ENCODE data around the gene HK2.
"Not testable (repeated sequence)": the region's sequence is repeated elsewhere in the genome, so short reads cannot be mapped to it uniquely, and the experiment has no call there.

Gene HK2

DNA sequence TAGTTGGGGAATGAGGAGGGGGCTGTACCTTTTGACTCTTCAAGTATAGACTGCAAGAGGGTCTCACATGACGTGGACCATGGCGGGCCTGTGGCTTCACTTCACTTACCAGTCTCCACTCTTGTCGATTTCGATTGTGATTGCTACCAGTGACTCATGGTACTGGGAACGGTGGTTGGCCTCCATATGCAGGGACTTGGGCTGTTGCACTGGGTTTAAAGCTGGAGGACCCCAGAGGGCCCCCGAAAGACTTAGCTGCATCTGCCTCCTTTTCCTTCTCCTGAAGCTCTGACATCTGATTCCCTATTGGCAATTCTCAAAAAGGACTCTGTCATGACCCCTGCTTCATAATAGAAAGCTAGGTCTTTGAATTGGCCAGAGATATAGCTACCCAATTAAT is 43.4 kb downstream of the HK2 start:
- no peak for DNase-seq (ENCODE audit: low spot score)

DNA sequence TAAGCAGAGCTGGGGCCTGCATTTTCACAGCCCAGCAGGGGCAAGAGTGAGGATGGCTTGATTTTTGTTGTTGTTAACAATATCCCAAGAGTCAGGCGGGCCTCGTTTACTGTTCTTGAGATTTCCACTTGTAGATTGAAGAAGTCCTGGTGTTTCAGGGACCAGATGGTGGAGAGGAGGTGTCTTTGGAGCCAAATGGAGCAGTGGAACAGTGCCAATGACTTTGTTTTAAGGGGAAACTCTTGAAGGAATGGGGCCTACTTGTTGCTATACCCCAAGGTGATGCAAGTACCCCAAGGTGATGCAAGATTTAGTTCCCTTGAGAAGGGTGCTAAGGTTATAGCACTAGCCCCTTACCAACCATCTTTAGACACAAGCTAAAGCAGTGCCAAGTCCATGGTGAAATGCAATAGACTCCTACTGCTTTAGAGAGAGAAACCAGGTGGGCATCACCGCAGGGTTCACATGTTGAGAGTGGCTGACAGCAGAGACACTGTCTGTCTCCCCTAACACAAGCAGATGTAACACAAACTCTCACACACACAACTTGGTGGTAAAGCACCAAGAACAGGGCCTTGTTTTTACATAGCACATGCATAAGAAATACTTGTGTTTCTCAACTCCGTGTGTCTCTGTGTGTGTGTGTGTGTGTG is 44.0 kb downstream of the HK2 start:
- DNase-seq (ENCODE audit: low spot score): no peak

DNA sequence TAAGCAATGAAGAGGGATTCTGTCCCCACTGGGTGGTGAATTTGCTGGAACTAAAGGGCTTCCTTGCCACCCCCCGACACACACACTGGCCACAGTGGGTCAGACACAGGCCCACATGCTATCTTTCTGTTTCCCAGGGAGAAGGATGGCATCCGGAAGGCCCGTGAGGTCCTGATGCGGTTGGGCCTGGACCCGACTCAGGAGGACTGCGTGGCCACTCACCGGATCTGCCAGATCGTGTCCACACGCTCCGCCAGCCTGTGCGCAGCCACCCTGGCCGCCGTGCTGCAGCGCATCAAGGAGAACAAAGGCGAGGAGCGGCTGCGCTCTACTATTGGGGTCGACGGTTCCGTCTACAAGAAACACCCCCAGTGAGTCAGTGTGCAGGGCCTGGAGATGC is 44.6 kb downstream of the HK2 start:
- DNase-seq (ENCODE audit: low spot score): no peak

DNA sequence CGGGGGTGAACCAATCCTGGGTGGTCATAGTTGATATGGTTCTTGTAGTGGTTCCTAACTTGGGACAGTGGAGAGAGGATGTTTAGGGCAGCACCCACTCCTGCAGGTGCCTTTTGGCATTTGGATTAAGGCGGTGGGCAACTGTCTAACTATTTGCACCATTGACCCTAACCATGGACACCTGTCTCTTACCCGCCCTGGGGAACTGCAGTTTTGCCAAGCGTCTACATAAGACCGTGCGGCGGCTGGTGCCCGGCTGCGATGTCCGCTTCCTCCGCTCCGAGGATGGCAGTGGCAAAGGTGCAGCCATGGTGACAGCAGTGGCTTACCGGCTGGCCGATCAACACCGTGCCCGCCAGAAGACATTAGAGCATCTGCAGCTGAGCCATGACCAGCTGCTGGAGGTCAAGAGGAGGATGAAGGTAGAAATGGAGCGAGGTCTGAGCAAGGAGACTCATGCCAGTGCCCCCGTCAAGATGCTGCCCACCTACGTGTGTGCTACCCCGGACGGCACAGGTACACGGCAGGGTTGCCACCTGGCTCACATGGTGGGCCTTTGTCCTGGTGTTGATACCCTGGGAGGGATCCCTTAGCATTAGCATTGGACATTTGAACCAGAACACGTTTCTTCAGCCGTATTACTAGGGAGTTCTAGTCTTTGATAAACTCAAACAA is 46.3 kb downstream of the HK2 start:
- no peak for DNase-seq (ENCODE audit: low spot score)

DNA sequence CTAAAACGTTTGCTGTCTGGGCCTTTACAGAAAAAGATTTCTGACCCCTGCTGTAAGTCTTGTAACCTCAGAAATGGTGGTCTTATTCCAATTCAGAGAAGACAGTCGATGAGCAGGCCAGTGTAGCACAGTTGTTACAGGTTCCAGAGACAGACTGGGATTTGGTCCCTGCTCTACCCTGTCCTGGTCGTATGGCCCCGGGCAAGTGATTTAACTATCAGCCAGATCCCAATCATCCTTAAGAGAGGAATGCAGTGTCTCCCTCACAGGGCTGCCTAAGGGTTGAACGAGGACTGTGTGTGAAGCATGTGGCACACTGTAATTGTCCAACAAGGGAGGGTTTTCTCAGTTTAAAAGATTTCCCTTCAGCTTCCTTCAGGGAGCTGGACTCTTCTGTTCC is 47.2 kb downstream of the HK2 start:
- DNase-seq (ENCODE audit: low spot score): no peak

DNA sequence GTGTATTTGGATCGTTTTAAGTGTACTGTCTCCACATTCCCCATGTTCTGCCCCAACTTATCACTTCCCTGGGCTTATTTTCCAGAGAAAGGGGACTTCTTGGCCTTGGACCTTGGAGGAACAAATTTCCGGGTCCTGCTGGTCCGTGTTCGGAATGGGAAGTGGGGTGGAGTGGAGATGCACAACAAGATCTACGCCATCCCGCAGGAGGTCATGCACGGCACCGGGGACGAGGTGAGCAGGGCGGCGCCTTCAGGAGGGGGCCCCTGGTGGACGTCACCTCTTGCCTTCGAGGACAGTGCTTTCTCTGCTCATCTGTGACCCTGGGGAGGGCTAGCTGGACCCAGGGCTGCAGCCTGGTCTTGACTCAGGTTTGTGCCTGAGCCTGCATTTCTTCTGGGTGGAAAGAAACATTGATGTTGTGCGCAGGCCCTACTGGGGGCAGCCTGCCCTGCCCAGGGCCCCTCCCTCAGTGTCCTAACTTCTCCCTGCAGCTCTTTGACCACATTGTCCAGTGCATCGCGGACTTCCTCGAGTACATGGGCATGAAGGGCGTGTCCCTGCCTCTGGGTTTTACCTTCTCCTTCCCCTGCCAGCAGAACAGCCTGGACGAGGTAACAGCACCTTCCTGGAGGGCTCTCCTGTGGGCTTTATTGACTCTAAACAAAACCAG is 47.8 kb downstream of the HK2 start:
- no peak for DNase-seq (ENCODE audit: low spot score)

DNA sequence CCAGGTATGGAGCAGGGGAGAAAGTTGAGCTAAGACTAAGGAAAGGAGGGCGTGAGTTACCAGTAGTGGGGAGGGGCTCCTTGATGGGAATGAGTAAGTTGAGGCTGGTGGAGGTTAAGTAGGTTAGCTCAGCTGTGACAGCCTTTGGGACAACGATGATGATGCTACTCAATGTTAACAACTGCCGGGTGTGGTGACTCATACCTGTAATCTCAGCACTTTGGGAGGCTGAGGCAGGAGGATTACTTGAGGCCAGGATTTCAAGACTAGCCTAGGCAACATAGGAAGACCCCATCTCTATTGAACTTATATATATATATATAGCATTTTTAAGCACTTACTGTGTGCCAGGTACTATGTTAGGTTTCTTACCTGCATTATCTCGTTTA is 48.4 kb downstream of the HK2 start:
- DNase-seq (ENCODE audit: low spot score): no peak

DNA sequence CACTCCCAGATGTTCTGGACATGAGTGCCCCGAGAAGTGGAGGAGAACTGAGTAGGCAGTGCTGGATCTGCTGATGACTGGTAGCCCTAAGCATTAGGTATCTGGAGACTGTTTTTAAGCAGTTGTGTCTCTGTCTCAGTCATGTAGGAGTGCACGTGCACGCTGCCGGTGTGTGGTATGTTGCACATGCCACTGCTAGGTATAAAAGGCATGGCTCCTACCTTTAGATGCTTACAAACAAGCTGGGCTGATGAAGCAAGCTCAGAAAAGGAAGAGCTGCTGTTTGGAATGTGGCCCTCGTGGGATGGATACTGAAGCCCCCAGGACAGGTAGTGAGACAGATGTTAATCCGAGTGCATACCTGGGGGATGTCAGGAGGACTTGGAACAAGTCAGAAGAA is 49.1 kb downstream of the HK2 start:
- DNase-seq (ENCODE audit: low spot score): no peak

DNA sequence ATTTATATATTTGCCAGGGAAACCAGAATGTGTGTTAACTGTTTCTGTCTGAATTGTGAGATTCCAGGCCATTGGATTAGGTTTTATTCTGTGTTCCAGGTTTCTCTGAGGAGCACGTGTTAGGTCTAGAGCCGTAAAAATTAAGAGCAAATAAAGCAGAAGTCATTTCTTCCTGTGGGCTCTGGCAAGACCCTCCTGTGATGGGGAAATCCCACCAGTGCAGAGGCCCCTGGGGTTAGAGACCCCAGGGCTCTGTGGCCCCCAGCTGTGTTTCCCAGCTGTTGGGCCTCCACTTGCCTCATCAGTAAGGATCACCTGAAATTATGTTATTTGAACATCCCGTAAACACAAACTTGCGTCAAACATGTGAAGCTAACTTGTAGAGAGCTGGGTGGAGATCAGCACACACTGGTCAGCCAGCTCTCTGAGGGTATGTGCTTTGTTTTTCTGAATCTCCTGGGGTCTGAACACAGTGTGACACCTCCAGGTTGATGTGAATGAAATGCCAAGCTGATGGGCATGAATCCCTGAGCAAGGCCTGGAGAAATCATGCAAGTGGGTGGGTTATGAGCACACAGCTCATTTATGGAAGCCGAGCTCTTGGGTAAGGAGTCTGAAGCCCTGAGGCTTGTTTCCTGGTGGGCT is 50.3 kb downstream of the HK2 start:
- DNase-seq (ENCODE audit: low spot score): no peak

DNA sequence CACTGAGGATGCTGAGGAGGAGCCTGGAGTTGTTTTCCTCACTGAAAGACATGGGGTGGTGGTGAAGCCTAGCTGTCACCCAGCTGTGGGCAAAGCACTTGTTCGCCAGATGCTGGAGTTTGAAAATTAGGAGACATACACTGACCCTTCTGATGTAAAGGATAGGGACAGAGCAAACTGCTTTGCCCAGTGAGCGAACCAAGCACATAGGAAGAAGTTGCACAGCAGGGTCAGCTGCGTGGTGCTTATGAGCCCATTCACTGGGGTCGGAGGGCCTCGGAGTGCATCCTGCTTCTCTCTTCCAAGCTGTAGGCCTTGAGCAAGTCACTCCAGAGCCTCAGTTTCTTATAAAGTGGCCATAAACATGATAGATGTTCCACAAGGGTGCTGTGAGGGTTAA is 50.9 kb downstream of the HK2 start:
- no peak for DNase-seq (ENCODE audit: low spot score)

DNA sequence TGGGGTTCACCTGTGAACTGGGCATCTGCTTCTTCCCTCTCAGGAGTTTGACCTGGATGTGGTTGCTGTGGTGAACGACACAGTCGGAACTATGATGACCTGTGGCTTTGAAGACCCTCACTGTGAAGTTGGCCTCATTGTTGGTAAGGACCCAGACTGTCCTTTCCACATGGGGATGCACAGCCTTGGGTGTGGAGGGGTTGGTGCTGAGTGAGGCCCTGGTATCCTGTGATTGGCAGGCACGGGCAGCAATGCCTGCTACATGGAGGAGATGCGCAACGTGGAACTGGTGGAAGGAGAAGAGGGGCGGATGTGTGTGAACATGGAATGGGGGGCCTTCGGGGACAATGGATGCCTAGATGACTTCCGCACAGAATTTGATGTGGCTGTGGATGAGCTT is 52.3 kb downstream of the HK2 start:
- no peak for DNase-seq (ENCODE audit: low spot score)

DNA sequence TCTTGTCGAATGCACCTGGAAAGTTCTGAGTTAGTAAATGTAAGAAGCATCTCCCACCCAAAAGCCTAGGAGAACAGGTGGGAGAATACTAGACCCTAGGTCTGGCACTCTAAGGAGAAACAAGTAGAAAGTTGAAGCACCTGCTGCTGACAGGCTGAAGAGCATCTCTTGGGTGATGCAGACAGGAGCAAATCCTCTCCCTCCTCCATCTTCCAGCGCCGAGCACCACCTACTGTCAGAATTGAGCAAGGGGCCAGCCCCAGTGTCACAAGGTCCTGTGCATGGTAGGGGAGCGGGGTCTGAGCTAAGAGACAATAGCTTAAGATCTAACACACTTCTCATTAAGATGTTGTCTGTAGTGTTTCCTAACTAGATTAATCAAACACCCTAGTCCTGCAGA is 52.9 kb downstream of the HK2 start:
- DNase-seq (ENCODE audit: low spot score): no peak

DNA sequence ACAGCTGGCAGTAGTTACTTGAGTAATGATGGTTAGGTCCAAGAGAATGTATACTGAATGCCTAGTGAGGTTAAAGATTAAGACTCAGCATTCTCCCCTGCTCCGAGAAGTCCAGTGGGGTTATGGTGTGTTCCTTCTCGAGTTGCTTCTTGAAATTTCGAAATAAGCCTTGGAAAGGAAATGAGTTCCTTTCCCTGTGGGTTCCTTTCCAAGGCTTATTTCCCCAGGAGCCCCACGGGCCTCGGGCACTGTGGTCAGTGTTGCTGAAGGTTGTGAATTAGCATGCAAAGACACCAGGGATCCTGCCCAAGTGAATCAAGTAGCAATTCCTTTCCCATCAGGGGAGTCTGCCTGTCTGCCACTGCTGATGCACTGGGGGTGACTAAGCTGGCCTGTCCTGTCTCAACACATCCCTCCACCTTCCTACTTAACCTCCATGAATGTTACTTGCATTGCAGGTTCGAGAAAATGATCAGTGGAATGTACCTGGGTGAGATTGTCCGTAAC is 53.6 kb downstream of the HK2 start:
- no peak for DNase-seq (ENCODE audit: low spot score)

DNA sequence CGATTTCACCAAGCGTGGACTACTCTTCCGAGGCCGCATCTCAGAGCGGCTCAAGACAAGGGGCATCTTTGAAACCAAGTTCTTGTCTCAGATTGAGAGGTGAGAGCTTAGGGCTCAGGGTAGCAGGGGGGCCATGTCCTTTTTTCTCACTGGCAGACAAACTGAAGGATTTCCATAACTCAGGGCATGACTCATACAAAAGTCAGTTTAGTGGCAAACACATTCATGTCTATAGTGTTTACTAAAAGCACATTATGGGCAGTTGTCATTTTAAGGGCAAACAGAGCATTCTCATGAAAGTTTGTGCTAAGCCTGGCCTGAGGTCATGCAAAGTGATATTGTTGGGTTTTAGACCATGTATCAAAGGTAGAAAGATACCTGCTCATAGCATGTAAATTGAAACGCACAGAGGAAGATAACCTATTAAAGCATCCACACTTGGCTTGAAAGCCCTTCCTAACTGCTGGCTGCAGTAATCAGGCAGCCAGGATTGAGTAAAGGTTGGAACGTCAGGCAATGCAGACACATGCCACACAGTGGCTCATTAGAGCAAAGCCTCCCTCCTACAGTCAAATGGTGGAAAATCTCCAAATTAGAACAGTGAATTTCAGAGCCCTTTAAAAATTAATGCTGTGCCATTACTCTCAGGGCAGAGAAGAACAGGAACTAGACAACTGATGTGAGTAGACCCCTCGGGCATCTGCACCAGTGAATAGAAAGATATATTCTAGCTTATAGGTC is 54.2 kb downstream of the HK2 start:
- DNase-seq (ENCODE audit: low spot score): no peak

DNA sequence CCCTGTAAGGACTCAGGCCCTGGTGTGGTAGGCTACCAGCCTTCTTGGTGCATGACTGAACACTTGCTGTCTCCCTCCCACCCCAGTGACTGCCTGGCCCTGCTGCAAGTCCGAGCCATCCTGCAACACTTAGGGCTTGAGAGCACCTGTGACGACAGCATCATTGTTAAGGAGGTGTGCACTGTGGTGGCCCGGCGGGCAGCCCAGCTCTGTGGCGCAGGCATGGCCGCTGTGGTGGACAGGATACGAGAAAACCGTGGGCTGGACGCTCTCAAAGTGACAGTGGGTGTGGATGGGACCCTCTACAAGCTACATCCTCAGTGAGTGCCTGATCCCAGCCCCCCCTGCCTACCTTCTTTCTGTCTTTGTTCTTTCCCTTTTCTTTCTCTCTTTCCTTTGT is 55.2 kb downstream of the HK2 start:
- no peak for DNase-seq (ENCODE audit: low spot score)

DNA sequence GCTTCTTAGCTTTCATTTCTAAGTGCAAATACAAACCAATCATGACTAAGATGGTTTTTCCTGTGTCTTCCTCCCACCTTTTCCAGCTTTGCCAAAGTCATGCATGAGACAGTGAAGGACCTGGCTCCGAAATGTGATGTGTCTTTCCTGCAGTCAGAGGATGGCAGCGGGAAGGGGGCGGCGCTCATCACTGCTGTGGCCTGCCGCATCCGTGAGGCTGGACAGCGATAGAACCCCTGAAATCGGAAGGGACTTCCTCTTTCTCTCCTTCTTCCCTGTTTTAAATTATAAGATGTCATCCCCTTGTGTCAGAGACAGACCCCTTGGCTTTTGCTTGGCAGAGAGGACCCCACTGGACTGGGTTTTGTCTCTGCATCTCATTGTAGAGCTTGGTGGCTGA is 56.8 kb downstream of the HK2 start:
- no peak for DNase-seq (ENCODE audit: low spot score)

DNA sequence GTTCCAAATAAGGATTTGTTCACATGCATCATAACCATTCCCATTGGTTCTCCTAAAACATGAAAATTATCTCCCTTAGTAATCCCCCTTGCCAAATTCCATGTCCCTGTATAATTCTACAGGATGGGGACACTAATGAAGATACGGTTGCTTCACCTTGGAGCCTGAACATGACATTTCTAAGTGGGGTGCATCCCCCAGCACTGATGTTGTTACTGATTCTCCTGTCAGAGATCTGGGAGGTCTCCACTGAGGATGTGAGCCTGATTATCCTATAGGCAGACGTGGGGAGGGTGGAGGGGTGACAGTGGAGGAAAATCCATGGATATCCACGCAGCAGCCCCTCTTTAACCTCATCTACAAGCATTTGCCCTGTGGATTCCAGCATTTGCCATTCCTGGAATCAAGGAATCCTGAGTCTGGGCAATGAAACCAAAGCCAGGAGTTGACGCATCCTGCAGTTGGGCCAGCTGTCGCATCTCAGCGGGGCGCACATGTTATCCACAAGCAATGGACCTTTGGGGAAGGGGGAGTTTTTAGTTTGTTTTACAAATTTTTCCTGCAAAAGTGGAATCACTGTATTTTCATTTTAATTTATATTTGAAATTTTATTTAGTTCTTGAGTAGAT is 57.3 kb downstream of the HK2 start:
- DNase-seq (ENCODE audit: low spot score): no peak

DNA sequence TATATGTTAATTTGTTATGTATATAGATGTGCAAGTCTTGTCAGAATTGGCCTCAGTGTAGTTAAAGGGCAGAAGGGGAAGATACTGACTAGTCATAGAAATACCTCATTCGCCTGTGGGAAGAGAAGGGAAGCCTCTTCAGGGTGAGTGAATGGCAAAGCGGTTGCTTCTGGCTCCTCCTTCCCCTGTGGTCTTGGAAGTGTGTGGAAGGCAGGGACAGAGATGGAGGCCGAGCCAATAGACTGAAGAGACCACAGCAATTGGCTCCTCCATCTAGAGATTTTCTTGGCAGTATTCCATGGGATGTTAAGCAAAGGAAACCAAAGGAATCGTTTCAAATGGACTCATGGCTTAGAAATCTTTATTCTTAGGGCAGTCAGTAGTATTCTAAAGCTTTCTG is 57.9 kb downstream of the HK2 start:
- DNase-seq (ENCODE audit: low spot score): not testable (repeated sequence)

DNA sequence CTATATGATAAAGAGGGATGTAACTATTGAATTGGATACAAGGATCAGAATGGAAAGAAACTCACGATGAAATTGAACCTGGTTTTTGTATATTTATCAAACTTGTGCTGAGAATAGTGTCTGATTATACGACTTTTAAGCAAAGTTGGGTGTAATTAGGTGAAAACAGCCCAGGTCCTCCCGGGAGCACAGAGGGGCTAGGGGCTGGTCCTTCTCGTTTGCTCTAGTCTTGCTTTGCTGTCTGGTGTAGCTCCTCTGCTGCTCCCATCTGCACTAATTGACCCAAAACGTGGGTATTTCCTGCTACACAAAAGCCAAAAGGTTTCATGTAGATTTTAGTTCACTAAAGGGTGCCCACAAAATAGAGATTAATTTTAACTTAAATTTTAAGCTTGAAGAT is 58.7 kb downstream of the HK2 start:
- DNase-seq (ENCODE audit: low spot score): no peak

DNA sequence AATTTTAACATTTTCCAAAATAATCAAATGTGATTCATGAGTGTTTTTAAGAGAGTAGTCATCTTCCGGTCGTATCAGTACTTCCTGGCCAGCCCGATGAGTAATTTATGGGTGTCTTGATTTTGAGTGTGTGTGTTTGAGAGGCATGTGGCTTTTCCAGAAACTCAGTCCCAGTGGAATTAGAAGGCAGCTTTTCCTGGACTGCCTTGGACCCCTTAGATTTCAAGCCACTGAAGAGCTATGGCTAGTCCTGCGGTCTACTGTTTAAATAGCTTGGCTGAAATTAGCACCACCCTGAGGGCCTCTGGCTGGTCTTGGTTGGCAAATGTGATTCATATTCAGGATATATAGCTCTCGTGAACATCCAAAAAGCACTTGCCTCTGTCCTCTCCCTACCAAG is 59.4 kb downstream of the HK2 start:
- DNase-seq (ENCODE audit: low spot score): no peak

DNA sequence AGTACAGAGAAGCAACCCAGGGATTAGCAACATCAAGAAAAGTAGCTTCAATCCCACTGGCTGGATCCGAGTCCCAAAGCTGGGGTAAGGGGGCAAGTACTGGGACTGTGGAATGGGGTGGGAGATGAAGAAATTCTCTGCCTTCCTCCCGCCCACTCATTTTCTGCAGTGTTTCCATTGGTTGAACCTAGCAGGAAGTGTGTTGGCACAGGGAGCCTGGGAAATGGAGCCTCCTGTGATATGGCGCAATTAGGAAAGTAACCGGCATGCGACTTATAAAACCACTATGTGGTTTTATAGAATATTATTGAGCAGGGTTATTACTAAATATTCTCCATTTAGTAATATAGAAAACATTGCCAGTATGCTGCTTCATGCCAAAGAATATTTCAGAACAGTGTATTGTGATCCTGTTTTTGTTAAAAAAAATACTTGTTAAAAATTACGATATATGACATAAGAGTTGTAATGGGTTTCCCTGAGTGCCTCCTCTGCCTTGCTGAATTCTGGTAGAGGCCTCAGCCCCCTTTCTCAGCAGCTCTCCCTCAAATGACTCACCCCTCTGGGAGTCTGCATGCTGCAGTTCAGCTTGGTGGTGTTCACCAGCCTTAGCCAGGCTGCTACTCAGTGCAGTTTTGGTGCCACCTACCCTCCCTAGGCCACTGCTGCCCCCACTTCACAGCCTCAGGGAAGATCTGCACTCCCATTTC is 60.5 kb downstream of the HK2 start:
- DNase-seq (ENCODE audit: low spot score): no peak
